ENCODE data around the gene ARHGEF25. TPM values are rescaled to one million over a fixed set of nuclear protein-coding genes. Genes with fewer than 3 reads are reported as not detected.
"Not testable (repeated sequence)": the region's sequence is repeated elsewhere in the genome, so short reads cannot be mapped to it uniquely, and the experiment has no call there.

ARHGEF25 gene
- total RNA-seq, 1 experiment from 2014 or later: 0.25 TPM

GRCh38 chr12:57636731-57637130 is 25.5 kb downstream of the ARHGEF25 start:
- not testable (repeated sequence) for DNase-seq (ENCODE audit: low spot score)

GRCh38 chr12:57637364-57637763 is 26.1 kb downstream of the ARHGEF25 start:
- DNase-seq (ENCODE audit: low spot score): no peak

- no peak for DNase-seq (ENCODE audit: low spot score)
Observed at GRCh38 chr12:57638096-57638495, 26.9 kb downstream of the ARHGEF25 start.

- DNase-seq (ENCODE audit: low spot score): no peak
Observed at GRCh38 chr12:57640175-57641042, 29.2 kb downstream of the ARHGEF25 start.

- no peak for DNase-seq (ENCODE audit: low spot score)
Observed at GRCh38 chr12:57641699-57642442, 30.6 kb downstream of the ARHGEF25 start.

- DNase-seq (ENCODE audit: low spot score): not testable (repeated sequence)
Observed at GRCh38 chr12:57645990-57646658, 34.9 kb downstream of the ARHGEF25 start.

GRCh38 chr12:57646659-57647049 is 35.4 kb downstream of the ARHGEF25 start:
- not testable (repeated sequence) for DNase-seq (ENCODE audit: low spot score)

GRCh38 chr12:57654042-57654441 is 42.8 kb downstream of the ARHGEF25 start:
- DNase-seq (ENCODE audit: low spot score): no peak

- DNase-seq (ENCODE audit: low spot score): no peak
Observed at GRCh38 chr12:57655541-57656240, 44.5 kb downstream of the ARHGEF25 start.

- DNase-seq (ENCODE audit: low spot score): not testable (repeated sequence)
Observed at GRCh38 chr12:57656408-57656807, 45.2 kb downstream of the ARHGEF25 start.

GRCh38 chr12:57657744-57658143 is 46.5 kb downstream of the ARHGEF25 start:
- DNase-seq (ENCODE audit: low spot score): peak; percentile 11

- no peak for DNase-seq (ENCODE audit: low spot score)
Observed at GRCh38 chr12:57658890-57659289, 47.7 kb downstream of the ARHGEF25 start.

- DNase-seq (ENCODE audit: low spot score): no peak
Observed at GRCh38 chr12:57661376-57661775, 50.1 kb downstream of the ARHGEF25 start.

- not testable (repeated sequence) for DNase-seq (ENCODE audit: low spot score)
Observed at GRCh38 chr12:57665066-57665820, 54.0 kb downstream of the ARHGEF25 start.

Other genes starting within 250 kb of the ARHGEF25 start
- gene R3HDM2, start 180.4 kb upstream of the ARHGEF25 start, total RNA-seq (2014; rRNA removed; shearing (Covaris generic)): 23.3 and 25.3 TPM in 2 replicates
- not detected in 2 replicates for gene INHBC, start 176.7 kb upstream of the ARHGEF25 start, total RNA-seq (2014; rRNA removed; shearing (Covaris generic))
- 0.34 and 0.41 TPM in 2 replicates for gene INHBE, start 156.1 kb upstream of the ARHGEF25 start, total RNA-seq (2014; rRNA removed; shearing (Covaris generic))
- 2.0 and 4.2 TPM in 2 replicates for gene GLI1, start 151.7 kb upstream of the ARHGEF25 start, total RNA-seq (2014; rRNA removed; shearing (Covaris generic))
- 1.5 and 3.4 TPM in 2 replicates for gene ARHGAP9, start 131.6 kb upstream of the ARHGEF25 start, total RNA-seq (2014; rRNA removed; shearing (Covaris generic))
- 174 and 202 TPM in 2 replicates for gene MARS1, start 123.4 kb upstream of the ARHGEF25 start, total RNA-seq (2014; rRNA removed; shearing (Covaris generic))
- gene DDIT3, start 90.9 kb upstream of the ARHGEF25 start, total RNA-seq (2014; rRNA removed; shearing (Covaris generic)): 26.9 and 39.0 TPM in 2 replicates
- gene MBD6, start 88.6 kb upstream of the ARHGEF25 start, total RNA-seq (2014; rRNA removed; shearing (Covaris generic)): 18.0 and 23.0 TPM in 2 replicates
- gene DCTN2, start 64.2 kb upstream of the ARHGEF25 start, total RNA-seq (2014; rRNA removed; shearing (Covaris generic)): 58.6 and 62.3 TPM in 2 replicates
- gene KIF5A, start 61.4 kb upstream of the ARHGEF25 start, total RNA-seq (2014; rRNA removed; shearing (Covaris generic)): not detected in 2 replicates
- gene PIP4K2C, start 20.2 kb upstream of the ARHGEF25 start, total RNA-seq (2014; rRNA removed; shearing (Covaris generic)): 30.8 and 37.2 TPM in 2 replicates
- not detected in 2 replicates for gene DTX3, start 6.6 kb upstream of the ARHGEF25 start, total RNA-seq (2014; rRNA removed; shearing (Covaris generic))
- 3.1 and 5.8 TPM in 2 replicates for gene B4GALNT1, start 21.8 kb downstream of the ARHGEF25 start, total RNA-seq (2014; rRNA removed; shearing (Covaris generic))
- gene OS9, start 82.7 kb downstream of the ARHGEF25 start, total RNA-seq (2014; rRNA removed; shearing (Covaris generic)): 94.5 and 105 TPM in 2 replicates
- 1.9 and 4.0 TPM in 2 replicates for gene AGAP2, start 127.3 kb downstream of the ARHGEF25 start, total RNA-seq (2014; rRNA removed; shearing (Covaris generic))
- gene TSPAN31, start 133.6 kb downstream of the ARHGEF25 start, total RNA-seq (2014; rRNA removed; shearing (Covaris generic)): 35.0 and 42.9 TPM in 2 replicates
- 310 and 345 TPM in 2 replicates for gene CDK4, start 140.9 kb downstream of the ARHGEF25 start, total RNA-seq (2014; rRNA removed; shearing (Covaris generic))
- gene MARCHF9, start 143.7 kb downstream of the ARHGEF25 start, total RNA-seq (2014; rRNA removed; shearing (Covaris generic)): 9.4 and 12.3 TPM in 2 replicates
- gene CYP27B1, start 155.6 kb downstream of the ARHGEF25 start, total RNA-seq (2014; rRNA removed; shearing (Covaris generic)): 7.0 and 11.0 TPM in 2 replicates
- 25.7 and 34.0 TPM in 2 replicates for gene METTL1, start 160.7 kb downstream of the ARHGEF25 start, total RNA-seq (2014; rRNA removed; shearing (Covaris generic))
- gene EEF1AKMT3, start 161.2 kb downstream of the ARHGEF25 start, total RNA-seq (2014; rRNA removed; shearing (Covaris generic)): 1.1 and 6.9 TPM in 2 replicates
- 60.6 and 63.6 TPM in 2 replicates for gene TSFM, start 171.4 kb downstream of the ARHGEF25 start, total RNA-seq (2014; rRNA removed; shearing (Covaris generic))
- gene AVIL, start 207.3 kb downstream of the ARHGEF25 start, total RNA-seq (2014; rRNA removed; shearing (Covaris generic)): 0.73 and 1.5 TPM in 2 replicates
- 38.5 and 40.7 TPM in 2 replicates for gene CTDSP2, start 235.3 kb downstream of the ARHGEF25 start, total RNA-seq (2014; rRNA removed; shearing (Covaris generic))